Posterior cingulate gyrus (tissue), 11 donors: ENCODE data around the gene SESN1.
"Not testable (repeated sequence)": the region's sequence is repeated elsewhere in the genome, so short reads cannot be mapped to it uniquely, and the experiment has no call there.

ENCODE experiments used
- DNase-seq, 10 donors: peaks; one replicate each; pipeline versions ENCODE4 v3.0.0 to v3.0.0-alpha.2; 2020 to 2021; ENCODE audit warnings: mixed read lengths in 3 of 10
- intact Hi-C: fragments of 100-400 bp; cut with DNase I; formaldehyde crosslinking; loops from one replicate; pipeline ENCODE4 v1.15.1; 2023

The SESN1 gene

DNA sequence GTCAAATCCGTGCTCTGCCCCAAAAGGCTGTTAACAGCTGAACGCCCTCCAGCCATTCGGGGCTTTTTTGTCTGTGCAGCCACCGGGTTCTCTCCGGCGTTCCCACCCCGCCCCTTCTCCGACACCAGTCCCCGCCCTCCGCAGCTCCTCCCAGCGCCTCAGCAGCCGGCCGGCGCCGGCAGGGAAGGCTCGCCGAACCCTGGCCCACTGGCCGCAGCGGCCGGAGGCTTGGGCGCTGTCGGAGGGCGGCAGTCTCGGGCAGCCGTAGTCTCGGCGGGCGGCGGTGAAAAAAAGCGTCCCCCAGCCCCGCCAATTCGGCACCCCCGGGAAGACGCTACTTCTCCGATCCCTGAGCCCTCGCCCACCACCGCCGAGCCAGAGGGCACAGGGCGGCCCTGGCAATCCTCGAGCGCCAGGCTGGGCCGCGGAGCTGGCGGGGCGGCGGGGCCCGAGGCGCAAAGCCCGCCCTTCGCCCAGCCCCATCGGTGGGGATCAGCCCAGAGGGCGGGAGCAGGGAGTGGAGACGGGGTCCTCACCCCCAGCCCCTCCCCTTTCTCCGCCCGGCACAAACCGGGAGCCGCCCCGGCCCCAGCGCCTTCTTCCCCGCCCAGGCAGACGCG lies at the start of gene SESN1:
SESN1 (minus strand) TSS at position 431 of the 620 bp plus-strand sequence. CDS start 773 bp downstream, outside the sequence.
- intact Hi-C loops: loop anchor here (2.0 to 5.0 kb wide), 2 partner anchors 87 to 288 kb away; partner anchors contain the start of gene CD164
- DNase-seq: peak; percentile 77 to 98 (median 87)

DNA sequence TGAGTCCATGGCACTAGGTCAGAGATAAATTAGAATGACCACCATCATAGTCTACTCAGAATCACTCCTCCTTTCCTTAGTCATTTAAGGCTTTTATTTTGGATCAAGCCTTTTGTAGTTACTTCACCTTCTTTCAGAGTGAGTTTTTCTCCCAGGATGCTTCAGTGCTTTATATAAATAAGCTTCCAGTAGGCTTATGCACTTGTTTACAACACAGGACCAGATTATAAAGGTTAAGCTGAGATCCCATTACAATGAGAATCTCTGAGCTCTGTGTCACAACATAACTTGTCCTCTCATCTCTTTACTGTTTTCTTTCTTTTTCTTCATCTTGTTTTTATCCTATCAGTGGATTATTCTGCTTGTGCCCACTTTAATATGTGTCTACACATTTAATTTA lies 48.5 kb upstream of the SESN1 start:
- no peak for DNase-seq
- intact Hi-C loops: no loop called here

DNA sequence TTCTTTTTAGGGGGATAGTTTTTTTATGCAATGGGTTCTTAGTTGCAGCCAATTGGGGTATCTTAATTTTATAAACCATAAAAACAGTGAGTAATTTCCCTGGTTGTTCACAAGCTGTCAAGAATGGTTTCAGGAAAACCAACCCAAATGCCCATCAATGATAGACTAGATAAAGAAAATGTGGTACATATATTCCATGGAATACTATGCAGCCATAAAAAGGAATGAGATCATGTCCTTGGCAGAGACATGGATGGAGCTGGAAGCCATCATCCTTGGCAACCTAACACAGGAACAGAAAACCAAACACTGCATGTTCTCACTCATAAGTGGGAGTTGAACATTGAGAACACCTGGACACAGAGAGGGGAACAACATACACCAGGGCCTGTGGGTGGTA lies 47.4 kb upstream of the SESN1 start:
- intact Hi-C loops, DNase-seq: not testable (repeated sequence)

DNA sequence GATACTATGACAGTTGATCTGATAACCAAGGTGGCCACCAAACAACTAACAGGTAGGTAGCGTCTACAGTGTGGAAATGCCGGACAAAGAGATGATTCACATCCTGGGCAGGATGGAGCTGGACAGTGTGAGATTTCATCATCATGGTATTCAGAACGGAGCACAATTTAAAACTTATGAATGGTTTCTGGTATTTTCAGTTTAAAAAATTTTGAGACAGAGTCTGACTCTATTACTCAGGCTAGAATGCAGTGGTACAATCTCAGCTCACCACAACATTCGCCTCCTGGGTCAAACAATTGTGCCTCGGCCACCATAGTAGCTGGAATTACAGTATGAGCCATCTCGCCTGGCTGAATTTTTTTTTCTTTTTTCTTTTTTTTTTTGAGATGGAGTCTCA lies 44.5 kb upstream of the SESN1 start:
- no peak for DNase-seq
- intact Hi-C loops: no loop called here

DNA sequence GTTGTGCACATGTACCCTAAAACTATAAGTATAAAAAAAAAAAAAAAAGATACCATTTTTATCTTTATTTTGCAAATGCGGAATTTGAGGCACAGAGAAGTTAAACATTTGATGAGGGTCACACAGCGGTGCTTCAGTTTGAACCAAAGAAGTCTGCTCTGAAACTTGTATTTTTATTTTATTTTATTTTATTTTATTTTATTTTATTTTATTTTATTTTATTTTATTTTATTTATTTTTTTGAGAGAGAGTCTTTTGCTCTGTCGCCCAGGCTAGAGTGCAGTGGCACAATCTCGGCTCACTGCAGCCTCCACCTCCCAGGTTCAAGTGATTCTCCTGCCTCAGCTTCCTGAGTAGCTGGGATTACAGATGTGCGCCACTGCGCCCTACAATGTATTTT lies 41.9 kb upstream of the SESN1 start:
- DNase-seq, intact Hi-C loops: not testable (repeated sequence)

DNA sequence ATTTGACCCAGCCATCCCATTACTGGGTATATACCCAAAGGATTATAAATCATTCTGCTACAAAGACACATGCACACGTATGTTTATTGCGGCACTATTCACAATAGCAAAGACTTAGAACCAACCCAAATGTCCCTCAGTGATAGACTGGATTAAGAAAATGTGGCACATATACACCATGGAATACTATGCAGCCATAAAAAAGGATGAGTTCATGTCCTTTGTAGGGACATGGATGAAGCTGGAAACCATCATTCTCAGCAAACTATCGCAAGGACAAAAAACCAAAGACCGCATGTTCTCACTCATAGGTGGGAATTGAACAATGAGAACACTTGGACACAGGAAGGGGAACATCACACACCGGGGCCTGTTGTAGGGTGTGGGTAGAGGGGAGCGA lies 41.4 kb upstream of the SESN1 start:
- DNase-seq, intact Hi-C loops: not testable (repeated sequence)

DNA sequence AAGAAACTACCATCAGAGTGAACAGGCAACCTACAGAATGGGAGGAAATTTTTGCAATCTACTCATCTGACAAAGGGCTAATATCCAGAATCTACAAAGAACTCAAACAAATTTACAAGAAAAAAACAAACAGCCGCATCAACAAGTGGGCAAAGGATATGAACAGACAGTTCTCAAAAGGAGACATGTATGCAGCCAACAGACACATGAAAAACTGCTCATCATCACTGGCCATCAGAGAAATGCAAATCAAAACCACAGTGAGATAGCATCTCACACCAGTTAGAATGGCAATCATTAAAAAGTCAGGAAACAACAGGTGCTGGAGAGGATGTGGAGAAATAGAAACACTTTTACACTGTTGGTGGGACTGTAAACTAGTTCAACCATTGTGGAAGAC lies 41.0 kb upstream of the SESN1 start:
- DNase-seq, intact Hi-C loops: not testable (repeated sequence)

DNA sequence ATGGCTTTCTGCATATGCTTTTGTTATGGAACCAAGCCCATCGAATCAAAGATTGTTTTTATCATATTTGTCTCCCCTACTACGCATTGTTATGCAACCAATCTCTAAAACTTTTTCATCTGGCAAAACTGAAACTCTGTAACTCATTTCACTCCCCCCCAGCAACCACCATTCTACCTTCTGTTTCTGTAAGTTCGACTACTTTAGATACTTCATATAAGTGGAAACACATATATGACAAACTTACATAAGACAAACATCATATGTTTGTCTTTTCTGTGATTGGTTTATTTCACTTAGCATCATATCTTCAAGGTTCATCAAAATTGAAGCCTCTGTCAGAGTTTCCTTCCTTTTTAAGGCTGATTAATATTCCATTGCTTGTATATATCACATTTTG lies 35.4 kb upstream of the SESN1 start:
- no peak for DNase-seq
- intact Hi-C loops: no loop called here

DNA sequence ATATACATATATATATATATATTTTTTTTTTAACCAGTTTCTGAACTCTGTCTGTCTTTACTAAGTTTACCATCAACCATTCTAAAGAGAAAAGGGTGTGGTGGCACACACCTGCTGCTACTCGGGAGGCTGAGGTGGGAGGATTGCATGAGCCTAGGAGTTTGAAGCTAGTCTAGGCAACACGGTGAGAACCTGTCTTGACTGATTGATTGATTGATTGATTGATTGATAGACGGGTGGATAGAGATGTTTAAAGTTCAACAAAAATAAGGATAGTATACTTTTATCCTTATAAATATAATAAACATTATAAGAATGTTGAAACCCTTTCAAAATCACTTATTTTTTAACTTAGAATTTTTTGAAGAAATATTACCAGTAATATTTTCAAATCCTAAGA lies 30.9 kb upstream of the SESN1 start:
- intact Hi-C loops: no loop called here
- no peak for DNase-seq

DNA sequence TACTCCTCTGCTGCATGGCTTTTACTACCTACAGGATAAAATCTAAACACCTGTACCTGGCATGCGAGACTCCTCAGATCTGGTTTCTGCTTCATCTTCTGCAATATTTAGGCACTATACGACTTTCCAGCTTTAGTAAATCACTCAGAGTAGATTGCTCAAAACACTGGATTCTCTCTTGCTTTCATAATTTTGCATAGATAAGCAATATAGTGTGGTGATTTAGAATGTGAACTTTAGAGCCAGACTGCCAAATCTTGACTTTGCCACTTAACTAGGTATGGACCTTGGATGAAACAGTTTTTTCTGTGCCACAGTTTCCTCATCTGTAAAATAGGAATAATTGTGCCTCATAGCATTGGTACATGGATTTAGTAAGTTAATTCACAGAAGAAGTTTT lies 29.6 kb upstream of the SESN1 start:
- DNase-seq: no peak
- intact Hi-C loops: no loop called here

DNA sequence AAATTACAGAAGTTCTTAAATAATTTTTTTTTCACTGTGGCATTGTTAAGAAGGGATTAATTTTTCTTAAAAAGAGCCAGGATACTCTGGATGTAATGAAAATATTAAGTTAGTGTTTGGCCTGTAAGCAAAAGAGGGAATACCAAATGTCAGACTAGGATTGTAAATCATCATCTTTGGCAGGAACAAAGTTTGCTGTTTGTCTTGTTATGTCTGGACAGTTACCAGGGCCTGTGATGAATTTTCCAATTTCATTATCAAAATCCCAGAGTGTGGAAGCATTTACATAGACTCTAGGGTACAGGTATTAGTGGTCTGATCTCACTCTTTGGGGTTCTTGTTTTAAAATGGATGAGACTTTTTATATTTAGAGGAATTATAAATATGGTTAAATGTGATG lies 26.8 kb upstream of the SESN1 start:
- intact Hi-C loops: no loop called here
- no peak for DNase-seq

DNA sequence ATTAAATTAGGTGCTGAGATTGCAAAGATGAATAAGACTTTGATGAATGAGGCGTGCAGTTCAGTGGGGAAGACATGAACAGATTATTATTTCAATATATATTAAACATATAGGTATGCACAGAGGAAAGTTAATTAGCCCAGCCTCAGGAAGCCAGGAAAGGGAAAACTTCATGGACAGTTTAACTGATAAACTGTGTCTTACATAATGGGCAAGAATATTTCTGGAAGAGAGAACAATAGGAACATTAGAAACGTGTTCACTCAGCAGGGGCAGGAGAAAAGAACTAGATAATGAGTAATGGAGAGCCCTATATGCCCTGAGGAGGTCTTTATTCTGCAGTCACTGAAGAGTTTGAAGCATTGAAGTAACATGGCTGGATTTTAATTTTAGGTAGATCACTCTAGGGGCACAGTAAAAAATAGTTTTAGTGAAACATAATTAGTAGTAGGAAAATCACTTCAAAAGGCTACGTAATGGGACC lies 24.3 kb upstream of the SESN1 start:
- no peak for DNase-seq
- intact Hi-C loops: no loop called here

DNA sequence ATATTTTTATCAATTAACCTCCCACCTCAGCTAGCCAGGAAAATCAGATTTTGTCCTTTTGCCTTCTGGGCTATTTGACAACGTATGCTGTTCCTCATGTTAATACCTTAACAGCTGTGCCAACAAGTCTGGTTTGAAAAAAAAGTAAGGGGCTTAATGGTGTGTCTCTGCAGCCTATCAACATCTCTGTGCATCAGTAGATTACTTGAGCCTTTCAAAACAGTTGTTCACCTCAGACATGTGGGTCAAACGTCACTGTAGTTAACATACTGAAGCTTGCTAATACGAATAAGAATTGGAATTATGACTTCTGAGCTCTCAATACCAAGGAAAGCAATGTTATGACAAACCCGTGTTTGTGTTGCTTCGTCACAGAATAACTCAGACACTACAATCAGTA lies 23.7 kb upstream of the SESN1 start:
- intact Hi-C loops: no loop called here
- no peak for DNase-seq

DNA sequence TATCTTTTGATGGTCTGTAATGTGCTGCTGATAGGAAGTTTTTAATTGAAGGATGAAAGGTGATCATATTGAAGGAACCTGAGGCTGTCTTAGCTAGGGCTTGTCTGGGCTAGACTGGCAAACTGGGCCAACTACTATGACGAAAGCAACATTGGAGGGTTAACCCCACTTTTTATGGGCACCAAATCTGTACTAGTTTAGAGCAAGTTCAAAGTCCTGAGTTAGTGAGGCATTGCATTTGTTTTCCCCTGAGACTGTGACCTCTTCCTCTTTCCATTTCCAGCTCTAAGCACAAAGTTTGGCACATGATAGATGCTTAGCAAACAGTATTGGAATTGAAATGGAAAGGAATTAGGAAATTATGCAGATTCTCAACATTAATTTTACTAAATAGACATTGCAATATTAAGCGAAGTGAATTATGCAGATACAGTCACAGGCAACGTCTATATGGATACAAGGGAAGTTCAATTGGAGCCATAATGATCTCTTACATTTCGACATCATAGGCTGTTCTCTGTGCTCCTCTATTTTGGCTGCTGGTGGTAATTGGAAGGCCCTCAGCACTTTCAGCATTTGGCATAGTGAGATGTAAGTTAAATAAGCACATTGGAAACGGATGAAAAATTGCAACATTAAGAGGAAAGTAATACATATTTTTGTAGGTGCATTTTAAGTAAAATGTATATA lies 22.8 kb upstream of the SESN1 start:
- intact Hi-C loops: no loop called here

DNA sequence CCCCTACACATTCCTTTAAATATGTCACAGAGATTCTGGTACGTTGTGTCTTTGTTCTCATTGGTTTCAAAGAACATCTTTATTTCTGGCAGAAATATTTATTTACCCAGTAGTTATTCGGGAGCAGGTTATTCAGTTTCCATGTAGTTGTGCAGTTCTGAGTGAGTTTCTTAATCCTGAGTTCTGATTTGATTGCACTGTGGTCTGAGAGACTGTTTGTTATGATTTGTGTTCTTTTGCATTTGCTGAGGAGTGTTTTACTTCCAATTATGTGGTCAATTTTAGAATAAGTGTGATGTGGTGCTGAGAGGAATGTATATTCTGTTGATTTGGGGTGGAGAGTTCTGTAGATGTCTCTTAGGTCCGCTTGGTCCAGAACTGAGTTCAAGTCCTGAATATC lies 18.0 kb upstream of the SESN1 start:
- not testable (repeated sequence) for DNase-seq

More for the DNA sequence above, 22.8 kb upstream of the SESN1 start:
- DNase-seq: no peak

DNA sequence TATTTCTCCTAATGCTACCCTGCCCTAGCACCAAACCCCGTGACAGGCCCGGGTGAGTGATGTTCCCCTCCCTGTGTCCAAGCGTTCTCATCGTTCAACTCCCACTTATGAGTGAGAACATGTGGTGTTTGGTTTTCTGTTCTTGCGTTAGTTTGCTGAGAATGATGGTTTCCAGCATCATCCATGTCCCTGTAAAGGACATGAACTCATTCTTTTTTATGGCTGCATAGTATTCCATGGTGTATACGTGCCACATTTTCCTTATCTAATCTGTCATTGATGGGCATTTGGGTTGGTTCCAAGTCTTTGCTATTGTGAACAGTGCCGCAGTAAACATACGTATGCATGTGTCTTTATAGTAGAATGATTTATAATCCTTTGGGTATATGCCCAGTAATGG lies 15.0 kb upstream of the SESN1 start:
- intact Hi-C loops, DNase-seq: not testable (repeated sequence)

More for the DNA sequence above, 18.0 kb upstream of the SESN1 start:
- intact Hi-C loops: not testable (repeated sequence)

DNA sequence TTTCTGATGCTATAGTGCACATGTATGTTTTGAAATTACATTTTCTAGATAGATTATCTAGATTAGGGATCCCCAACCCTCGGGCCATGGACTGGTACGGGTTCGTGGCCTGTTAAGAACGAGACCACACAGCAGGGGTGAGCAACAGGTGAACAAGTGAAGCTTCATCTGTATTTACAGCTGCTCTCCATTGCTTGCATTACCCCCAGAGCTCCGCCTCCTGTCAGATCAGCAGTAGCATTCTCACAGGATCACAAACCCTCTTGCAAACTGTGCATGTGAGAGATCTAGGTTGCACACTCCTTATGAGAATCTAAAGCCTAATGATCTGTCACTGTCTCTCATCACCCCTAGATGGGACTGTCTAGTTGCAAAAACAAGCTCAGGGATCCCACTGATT lies 11.0 kb upstream of the SESN1 start:
- no peak for DNase-seq
- intact Hi-C loops: no loop called here

DNA sequence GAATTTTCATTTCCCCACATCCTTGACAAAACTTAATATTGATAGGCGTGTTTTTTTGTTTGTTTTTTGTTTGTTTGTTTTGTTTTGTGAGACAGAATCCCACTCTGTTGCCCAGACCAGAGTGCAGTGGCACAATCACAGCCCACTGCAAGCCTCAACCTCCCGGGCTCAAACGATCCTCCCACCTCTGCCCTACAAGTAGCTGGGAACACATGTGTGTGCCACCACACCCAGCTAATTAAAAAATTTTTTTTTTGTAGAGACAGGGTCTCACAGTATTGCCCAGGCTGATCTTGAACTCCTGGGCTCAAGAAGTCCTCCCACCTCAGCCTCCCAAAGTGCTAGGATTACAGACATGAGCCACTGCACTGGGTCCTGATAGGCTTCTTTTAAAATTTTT lies 9.9 kb upstream of the SESN1 start:
- intact Hi-C loops: no loop called here
- DNase-seq: no peak

DNA sequence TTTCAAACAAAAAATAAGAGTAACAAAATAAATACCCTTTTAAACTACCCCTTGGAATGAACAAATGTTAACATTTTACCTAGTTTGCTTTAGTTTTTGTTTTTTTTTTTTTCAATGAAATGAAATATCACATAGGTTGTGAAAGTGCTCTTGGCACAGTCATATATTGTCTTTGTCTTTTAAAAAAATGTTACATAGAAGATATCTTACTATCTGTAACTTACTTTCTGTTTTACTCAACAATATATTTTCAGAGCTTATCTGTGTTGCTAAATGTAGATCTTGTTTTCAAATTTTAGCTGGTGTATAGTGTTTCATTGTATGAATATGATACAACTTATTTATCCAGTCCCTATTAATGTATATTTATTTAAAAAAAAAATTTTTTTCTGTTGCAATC lies 9.3 kb upstream of the SESN1 start:
- intact Hi-C loops: no loop called here
- no peak for DNase-seq

DNA sequence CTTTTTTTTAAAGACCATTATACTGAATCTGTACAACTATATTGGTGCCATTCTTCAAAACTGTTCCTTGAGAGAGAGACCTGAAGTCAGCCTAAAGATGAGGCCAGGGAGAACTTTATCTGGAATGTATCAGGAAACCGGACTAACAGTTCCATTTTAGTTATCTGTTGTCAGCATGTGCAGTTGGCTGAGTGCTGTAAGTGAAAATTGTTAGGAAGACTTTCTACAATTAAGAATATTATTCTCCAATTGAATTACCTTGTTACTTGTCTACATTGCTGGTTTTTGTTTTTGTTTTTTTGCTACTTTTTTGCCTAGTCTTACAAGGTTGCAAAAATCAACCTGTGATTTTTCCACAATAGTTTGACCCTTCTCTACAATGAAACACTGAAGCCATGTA lies 8.1 kb upstream of the SESN1 start:
- DNase-seq: no peak
- intact Hi-C loops: no loop called here

DNA sequence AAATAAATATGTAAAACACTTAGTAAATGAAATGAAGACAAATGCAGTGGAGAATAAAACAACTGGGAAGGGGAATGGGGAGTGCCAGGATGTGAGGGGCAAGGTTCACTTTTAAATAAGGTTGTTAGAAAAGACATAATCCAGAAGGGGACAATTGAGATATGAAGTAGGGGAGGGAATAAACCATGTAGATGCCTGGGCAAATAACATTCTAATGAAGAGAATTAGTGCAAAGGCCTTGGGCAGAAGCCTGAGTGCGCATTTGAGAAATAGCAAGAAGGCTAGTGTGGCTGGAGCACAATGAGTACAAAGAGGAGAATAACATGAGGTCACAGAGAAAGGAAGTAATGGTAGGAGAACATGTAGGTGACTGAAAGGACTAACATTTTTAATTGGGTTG lies 3.0 kb upstream of the SESN1 start:
- intact Hi-C loops: no loop called here
- DNase-seq: no peak

DNA sequence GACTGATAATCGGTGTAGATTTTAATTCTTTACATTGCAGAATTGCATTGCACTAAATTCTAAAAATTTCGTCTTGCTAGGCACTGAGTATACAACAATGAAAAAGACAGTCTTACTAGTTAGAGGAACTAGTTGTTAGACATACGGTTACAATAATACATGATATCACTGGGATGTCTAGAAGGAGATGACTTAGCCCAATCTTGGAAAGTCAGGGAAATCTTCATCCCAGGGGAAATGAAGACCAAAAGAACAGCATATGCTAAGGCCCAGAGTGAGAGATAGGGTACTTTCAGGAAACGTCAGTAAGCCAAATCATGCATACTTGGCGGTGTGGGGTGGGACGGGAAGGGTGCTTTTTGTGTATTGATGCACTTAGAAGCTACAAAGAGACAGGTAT lies 1.6 kb upstream of the SESN1 start:
- intact Hi-C loops: no loop called here

More for the DNA sequence above, 1.6 kb upstream of the SESN1 start:
- no peak for DNase-seq
